Fibroblast of mammary gland (primary cell): ENCODE data around the gene BTBD16.
A peak's percentile ranks its signal among the peaks of the same experiment; 100 is the strongest.

ENCODE experiments used
- DNase-seq: peaks from one replicate; pipeline ENCODE4 v3.0.0-alpha.2; 2010; ENCODE audit warnings: low read depth
- H3K4me3 ChIP-seq: 2 replicates; pipeline ENCODE4 v1.5.1; 2011; ENCODE audit warnings: low read depth, mild to moderate bottlenecking, low read length, moderate library complexity; ENCODE audit not compliant: control insufficient read depth
- TF ChIP-seq, protein P1 (sequence below): conservative IDR thresholded peaks from 2 replicates; pipeline ENCODE4 v1.5.1; 2011; ENCODE audit warnings: low read depth, low read length, inconsistent platforms; ENCODE audit not compliant: control insufficient read depth, insufficient read depth

BTBD16 gene

DNA sequence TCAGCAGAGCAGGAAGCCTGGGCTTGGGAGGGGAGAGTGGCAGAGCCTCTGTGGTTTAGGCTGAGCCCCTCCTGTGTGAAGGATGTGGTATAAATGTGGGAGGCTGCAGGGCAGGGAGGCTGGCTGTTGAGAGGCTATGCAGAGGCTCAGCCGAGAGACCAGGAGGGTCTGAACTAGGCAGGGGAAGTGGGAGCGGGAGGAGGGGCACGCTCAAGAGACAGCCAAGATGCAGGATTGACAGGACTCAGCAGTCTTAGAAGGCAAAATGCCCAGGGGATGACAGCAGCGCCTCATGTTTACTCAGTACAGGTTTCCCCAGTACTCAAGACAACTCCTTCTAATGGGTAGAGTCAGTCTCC, 24.3 kb downstream of the BTBD16 start:
- TF ChIP-seq, protein P1, sequence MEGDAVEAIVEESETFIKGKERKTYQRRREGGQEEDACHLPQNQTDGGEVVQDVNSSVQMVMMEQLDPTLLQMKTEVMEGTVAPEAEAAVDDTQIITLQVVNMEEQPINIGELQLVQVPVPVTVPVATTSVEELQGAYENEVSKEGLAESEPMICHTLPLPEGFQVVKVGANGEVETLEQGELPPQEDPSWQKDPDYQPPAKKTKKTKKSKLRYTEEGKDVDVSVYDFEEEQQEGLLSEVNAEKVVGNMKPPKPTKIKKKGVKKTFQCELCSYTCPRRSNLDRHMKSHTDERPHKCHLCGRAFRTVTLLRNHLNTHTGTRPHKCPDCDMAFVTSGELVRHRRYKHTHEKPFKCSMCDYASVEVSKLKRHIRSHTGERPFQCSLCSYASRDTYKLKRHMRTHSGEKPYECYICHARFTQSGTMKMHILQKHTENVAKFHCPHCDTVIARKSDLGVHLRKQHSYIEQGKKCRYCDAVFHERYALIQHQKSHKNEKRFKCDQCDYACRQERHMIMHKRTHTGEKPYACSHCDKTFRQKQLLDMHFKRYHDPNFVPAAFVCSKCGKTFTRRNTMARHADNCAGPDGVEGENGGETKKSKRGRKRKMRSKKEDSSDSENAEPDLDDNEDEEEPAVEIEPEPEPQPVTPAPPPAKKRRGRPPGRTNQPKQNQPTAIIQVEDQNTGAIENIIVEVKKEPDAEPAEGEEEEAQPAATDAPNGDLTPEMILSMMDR: no peak
- no peak for DNase-seq
- no peak overlapping the region for H3K4me3 ChIP-seq

DNA sequence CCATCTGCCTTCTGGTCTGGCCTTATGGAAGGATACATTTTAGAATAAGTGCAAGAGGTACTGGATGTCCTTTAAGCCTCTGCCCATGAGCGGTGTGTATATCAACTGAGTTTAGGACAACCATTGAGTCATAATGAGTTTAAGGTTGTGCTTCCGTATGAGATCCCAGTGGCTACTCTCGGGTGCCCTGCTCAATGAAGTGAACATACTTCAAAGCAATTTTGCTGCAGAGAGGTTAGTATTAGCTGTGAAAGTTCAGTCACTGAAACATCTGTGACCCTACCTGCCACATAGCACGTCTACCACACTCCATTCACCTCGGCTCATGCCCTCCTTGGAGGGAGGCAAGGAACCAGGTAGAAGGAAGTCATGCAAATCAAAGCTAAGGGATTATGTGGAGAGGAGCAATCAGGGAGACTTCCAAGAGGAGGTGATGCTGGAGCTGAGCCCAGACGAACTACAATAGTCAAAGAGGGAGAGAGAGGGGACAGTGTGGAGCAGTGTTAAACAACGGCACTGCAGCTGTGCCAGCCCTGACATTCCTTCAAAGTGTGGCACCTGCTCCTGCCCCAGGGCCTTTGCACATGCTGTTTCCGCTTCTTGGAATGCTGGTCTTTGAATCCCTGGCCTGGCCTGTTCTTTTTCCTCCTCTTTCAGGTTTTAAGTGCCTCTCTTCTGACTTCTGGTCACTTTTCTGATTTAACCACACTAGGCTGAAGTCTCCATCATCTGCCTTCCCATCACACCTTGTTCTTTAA, 25.4 kb downstream of the BTBD16 start:
- TF ChIP-seq, protein P1: no peak
- H3K4me3 ChIP-seq: no peak overlapping the region
- DNase-seq: no peak

DNA sequence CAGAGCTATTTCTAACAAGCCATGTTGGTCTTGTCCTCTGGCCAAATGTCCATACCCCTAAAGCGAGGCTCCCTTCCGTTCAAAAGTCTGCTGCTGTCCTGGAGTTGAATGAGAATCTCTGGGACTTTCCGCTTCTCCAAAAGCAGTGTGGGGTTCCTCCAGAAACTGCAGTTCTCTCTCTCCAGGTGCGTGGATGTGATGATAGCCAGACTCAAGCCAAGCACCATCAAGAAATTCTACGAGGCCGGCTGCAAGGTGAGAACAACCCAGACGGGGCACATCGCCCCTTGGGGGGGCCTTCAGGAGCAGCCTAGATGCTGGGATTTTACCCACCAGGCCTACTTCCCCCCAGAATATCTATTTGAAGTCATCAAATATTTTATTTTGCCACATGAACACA, 26.5 kb downstream of the BTBD16 start:
- DNase-seq: no peak
- TF ChIP-seq, protein P1: no peak
- no peak overlapping the region for H3K4me3 ChIP-seq

DNA sequence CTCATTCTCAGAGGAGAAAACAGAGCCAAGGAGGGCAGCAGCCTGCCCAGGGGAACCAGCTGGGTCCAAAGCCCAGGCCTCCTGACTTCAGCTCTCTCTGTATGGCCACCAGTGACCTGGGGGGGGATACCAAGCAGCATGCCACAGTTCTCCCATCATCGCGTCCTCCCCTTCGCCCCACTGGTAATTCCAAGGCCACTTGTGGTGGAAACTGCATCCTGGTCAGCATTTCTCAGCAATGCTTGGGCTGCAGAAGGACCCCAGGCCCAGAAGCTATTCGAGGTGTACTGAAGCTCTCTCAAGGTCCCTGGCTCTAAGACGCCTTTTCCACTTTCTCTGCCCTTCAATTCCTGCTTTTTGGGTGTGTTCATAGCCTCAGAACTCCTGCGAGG, 27.1 kb downstream of the BTBD16 start:
- no peak overlapping the region for H3K4me3 ChIP-seq
- TF ChIP-seq, protein P1: no peak
- no peak for DNase-seq

DNA sequence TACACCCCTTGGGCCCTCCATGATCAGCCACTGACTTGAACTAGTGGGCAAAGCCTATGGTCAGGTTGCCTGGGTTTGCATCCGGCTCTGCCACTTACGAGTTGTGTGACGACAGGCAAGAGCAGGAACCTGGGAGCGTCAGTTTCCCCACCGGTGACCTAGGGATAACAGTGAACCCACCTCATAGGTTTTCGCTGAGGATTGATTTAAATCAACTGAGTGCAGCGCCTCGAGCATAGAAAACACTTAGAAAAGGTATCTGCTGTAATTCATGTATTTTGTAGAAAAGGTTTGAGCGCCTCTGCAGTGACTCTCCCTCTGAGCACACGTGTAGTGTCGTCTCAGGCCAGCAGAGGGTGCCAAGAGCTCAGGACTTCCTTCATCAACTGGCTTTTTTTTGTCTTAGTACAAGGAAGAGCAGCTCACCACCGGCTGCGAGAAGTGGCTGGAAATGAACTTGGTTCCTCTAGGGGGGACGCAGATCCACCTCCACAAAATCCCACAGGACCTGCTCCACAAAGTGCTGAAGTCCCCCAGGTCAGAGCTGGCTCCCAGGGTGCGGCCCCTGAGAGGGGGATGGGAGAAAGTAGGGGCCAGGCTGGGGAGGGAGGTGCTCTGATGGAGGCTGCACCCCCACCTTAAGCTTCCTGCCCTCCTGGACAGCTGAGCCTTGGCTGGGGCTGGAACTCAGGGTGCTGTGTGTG, 27.7 kb downstream of the BTBD16 start:
- H3K4me3 ChIP-seq: peak overlapping the region; percentile 22
- DNase-seq: peak; percentile 77
- TF ChIP-seq, protein P1: peak; percentile 92

DNA sequence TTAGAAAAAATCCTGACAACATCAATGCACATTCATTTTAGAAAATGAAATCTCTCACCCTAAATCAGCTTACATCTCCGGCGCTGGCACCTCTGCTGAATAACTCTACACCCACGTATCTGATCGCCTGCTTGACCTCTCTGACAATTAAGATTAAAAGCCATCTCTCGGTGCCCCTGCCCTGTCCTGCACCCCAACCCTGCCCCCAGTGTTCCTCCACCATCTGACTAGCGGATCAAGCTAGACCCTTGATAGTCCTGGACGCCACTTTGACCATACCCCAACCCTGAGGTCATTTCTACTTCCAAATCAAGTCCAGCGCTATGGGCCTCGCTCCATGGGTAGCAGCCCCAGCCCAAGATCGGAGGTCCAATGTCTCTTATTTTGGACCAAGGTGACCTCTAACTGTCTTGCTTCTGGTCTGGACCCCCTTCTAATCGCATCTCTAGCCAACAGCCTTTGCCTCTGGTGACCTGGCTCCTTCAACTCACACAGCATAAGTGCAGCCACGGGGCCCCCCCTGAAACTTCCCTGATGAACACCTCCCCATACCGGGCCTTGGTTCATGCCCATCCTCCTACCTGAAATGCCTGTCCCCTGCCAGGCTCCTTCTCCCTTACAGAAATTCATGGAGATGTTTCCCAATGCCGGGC, 28.5 kb downstream of the BTBD16 start:
- no peak overlapping the region for H3K4me3 ChIP-seq
- DNase-seq: no peak
- TF ChIP-seq, protein P1: no peak
